HG02678 (cell line): Measurements from ENCODE around the gene BHMT2.

Source experiments
- ATAC-seq: cut with Tn5 transposase; IDR thresholded peaks from one replicate; pipeline ENCODE4 v1.9.1; 2021; ENCODE audit warnings: mild to moderate bottlenecking, moderate library complexity; ENCODE audit not compliant: unreplicated experiment

BHMT2 gene, protein sequence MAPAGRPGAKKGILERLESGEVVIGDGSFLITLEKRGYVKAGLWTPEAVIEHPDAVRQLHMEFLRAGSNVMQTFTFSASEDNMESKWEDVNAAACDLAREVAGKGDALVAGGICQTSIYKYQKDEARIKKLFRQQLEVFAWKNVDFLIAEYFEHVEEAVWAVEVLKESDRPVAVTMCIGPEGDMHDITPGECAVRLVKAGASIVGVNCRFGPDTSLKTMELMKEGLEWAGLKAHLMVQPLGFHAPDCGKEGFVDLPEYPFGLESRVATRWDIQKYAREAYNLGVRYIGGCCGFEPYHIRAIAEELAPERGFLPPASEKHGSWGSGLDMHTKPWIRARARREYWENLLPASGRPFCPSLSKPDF

DNA sequence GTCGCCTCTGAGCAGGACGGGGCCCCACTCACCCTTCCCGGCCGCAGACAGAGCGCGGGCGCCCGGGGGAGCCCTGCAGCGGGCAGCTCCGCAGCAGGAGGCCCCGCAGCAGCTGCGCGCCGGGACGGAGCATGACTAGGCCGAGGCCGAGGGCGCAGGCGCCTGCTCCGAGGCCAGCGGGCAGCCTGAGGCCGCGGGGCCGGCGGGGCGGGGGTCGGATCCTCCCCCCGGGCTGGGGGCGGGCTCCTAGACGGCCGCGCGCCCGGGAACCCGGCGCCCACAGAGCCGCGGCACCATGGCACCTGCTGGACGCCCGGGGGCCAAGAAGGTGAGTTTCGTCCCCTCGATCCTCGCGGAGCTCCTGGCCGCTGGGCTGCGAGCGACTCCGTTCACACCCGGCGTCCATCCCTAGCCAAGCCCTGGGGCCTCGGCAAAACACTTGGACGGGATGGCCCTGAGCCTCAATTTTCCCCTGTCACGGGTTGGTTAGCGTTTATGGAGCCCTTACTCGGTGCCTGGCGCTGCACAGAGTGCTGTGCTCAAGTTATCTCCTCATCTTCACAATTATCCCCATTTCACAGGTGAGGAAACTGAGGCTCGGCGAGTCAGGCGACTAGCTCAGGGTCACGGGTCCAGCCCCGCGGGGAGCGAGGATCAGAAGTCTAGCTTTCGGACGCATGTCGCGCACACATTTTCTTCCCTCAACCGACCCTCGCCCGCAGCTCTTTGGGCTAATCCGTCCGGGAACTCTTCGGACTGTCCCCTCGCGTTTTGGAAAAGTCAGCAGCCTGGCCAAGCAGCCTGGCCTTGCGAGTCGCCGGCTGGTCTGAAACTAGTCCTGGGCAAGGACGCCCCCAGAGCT lies at the start of gene BHMT2, which contains the start of gene DMGDH:
Gene BHMT2, plus strand, starts transcription at position 280 of the 862 bp plus-strand sequence. Its CDS starts 16 bp downstream, at position 296.
Gene DMGDH, minus strand, starts transcription at position 187 of the 862 bp plus-strand sequence. Its CDS starts 54 bp downstream, at position 133.
- no peak for ATAC-seq

DNA sequence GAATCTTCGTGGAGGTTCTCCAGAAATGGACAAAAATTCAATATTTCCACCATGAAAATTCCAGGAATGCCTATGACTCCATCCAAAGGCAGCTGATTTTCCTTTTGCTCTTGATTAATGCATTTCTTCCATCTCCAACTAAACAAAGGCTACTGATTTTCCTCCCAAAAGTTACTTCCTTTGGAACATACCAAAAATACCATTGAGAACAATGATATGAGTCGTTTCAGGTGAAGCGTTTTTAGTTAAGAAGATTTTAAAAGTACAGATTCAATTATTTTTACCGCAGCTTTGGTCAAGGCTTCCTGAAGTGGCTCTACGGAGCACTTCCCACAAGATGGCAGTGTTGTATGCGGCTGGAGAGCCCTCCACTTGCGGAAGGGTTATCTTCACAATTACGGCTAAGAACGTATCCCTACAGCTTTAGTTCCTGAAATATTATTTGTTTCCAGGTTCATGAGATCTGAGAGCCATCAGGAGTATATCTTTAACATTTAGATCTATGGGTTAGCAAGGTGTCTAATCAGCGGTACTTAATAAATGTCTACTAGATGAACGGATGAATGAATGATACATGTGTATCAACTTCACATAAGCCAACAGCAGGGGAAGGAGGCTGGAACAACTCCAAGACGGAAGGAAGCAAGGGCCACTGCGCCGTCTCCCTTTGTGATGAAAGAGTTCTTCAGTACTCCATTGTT lies 48.6 kb upstream of the BHMT2 start:
- no peak for ATAC-seq

DNA sequence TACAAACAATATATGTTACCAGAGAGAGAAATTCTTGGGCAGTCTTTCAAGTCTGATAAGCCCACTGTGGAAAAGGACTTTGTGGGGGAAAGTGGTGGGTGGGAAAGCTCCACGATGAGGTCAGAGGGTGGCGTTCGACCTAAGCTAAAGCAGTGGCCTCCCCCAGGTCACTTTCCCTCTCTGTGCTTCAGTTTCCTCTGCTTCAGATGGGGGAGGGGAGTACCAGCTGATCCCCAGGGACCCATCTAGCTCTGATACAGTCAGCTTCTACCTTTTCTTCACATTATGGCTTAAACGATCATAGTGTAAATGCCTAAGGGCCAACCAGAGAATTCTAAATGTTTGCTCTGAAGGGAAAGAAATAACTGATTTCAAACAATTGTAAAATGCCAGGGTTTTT lies 47.8 kb upstream of the BHMT2 start:
- no peak for ATAC-seq

DNA sequence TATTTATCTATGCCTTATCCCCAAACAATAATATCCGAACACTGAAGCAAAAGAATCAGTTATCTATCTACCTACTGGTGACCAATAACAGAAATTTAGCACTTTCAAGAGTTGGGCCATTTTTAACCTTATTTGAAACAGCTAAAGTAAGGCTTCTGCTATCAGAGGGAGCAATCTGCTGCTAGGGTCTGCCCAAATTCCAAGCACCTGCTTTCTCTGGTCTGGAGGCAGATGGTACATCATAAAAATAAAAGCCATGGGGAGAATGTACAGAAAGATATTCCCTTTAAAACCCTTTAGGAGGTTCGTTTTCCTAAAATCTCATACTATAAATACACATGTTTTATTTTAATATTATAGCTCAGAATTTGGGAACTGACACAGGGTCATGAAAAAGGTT lies 46.8 kb upstream of the BHMT2 start:
- no peak for ATAC-seq

DNA sequence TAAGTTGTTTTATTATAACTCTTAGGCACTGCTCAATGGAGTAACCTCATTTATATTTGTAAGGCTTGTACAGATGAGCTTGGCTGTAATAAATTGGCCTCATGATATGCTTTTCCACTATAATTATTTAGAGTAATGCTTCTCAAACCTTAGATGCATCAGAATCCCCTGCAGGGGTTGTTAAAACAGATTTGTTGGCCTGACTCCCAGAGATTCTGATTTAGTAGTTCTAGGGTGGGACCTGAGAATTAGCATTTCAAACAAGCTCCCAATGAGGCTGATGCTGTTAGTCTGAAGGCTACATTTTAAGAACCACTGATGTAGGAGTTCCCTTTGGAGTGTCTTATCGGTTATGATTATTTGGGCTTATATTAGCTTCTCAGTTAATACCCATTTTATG lies 46.2 kb upstream of the BHMT2 start:
- ATAC-seq: no peak

DNA sequence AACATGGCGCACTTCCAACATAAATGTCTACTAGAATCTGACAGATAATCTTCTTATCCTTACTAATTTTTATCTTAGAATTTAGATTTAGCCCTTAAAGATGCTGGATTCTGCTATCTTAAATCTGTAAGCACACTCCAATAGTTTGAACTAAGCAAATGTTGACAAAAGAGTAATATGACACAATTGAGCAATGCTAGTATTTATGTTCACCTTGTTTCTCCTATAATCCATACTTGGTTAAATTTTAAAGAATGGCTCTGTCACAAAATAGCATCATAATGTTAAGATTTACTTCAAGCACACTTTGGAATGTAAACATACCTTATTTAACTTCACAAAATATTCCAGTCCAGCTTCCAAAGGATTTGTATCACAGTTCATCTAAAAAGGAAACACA lies 45.6 kb upstream of the BHMT2 start:
- no peak for ATAC-seq

DNA sequence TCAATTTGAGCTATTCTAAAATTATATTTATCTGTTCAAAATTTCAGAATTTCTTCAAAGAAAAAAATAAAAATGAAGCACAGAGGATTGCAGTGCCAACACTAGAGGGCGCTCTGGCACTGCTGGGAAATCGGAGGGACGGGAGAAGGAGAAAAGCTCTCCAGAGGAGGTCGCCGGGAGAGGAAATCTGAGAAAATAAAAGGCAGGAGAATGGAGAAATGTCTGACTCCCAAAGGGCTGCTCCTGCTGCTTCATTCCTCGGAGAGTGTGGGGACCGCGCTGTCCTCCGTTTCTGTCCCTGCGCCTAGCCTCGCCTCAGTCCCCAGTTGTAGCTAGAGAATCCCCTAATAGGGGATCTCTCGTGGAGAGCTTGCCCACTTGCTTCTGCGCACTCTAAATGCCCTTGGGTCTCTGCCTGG lies 44.5 kb upstream of the BHMT2 start:
- no peak for ATAC-seq

DNA sequence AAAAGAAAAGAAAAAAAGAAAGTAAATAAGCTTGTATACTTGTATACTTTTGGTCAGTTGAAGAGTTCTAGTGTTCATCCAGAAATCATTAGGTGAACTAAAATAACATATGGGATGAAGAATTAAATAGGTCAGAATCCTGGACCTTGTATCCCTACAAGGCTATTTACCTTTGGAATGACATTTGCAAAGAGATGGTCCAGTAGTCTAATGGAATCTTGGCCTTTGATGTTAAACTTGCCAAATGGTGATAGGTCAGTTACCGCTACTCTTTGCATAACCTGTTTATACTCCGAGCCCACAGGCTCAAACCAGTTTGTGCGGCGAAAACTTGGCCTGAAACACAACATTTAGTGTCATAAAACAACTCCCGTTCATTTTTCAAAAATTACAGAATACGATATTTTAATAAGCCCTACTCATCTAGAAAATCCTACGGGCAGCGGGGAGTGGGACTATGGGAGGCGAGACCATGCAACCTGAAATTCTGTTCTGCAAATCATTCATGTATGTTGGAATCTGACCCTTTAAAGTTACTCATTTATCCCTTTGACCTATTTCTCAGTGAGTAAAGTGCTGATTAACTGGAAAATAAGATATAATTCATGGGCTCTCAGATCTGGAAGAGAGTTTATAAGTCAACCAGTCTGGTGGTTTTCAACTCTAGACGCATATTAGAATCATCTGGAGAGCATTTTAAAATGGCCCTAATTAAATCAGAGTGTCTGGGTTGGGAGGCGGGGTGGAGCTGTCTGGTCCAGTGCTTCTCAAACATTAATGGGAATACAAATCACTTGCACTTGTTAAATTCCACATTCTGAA lies 38.7 kb upstream of the BHMT2 start:
- no peak for ATAC-seq

DNA sequence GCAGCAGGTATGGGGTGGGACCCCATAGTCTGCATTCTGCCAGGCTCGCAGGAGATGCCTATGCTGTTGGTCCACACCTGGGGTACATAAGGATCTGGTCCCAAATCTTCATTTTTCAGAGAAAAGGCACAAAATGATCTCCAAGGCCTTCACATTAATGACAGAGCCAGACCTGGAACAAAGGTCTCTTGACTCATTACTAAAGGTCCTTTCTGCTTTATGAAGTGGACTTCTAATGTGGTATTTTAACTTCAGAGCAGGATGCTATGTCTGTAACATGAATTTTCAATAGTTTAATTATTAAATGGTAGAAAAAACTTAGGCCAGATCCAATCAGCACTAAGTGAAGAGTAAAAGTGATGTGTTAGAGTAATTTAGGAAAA lies 38.1 kb upstream of the BHMT2 start:
- ATAC-seq: no peak

DNA sequence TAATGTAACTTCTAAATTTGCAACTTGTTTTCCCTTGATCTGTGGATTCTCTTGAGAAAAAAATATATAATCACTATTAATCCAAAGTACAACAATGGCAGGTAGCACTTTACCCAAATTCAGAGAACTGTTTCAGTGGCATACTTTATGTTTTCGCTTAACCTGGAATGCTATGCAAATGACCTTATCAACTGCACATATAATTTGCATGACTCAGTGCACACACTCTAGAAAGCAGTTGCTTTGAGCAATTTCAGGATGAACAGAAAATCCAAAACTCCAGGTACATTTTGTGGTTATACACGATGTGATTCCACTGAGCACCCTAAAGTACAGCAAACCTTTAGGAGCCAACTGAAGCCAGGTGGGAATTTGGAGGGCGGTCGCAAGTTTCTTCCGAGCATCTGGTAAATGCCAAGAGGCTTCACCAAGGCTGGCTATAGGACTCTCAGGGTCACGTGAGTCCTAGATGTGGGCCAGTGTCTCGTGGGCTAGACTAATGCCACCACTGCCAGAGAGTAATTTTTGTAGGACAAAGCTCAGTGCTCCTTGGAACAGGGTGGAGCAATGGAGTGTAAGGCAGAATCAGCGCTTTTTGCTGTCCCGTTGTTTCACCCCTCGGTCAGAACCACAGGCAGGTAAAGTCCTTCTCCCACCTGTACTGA lies 37.4 kb upstream of the BHMT2 start:
- no peak for ATAC-seq

DNA sequence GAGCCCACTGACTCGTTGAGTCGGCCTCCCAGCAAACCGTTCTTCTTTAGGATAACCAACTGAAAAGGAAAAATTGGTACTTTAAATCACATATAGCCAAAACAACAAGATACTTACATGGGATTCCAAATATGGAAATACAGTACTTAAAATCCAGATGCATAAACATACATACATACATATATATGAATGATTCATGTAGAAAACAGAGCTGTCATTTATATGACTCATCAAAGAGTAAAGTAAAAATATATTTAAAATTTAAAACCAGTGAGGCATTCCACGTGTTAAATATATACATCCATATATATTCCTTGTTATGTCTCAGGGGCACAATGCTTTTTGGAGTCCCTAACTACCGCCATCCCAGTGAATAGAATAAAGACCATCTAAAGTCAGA lies 36.8 kb upstream of the BHMT2 start:
- ATAC-seq: no peak

DNA sequence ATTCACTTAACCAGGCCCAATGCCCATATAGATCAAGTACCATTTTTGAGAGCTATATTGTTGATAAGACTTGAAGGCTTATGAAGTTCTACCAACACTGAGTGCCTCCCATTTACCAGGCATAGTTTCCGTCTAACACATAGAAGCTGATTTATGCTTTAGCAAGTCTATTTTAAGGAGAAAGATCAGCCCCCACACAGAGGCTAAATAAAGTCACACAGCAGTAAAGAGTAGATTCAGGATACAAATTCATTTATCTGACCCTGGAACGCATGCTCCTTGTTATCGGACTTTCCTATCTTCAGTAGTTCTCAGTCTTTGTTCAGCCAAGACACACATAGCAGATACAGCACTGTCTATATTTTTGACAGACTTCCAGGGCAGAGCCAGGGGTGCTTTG lies 34.3 kb upstream of the BHMT2 start:
- no peak for ATAC-seq

DNA sequence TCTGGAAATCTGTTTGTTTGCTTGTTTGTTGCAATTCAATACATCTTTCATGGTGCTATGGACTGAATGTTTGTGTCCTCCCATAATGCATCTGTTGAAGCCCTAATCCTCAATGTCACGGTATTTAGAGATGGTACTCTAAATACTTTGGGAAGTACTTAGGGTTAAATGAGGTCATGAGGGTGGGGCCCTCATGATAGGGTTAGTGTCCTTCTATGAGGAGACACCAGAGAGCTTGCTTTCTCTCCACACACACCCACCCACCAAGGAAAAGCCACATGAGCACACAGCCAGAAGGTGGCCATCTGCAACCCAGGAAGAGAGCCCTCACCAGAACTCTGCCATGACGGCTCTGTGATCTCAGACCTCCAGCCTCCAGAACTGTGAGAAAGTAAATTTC lies 32.8 kb upstream of the BHMT2 start:
- ATAC-seq: no peak

DNA sequence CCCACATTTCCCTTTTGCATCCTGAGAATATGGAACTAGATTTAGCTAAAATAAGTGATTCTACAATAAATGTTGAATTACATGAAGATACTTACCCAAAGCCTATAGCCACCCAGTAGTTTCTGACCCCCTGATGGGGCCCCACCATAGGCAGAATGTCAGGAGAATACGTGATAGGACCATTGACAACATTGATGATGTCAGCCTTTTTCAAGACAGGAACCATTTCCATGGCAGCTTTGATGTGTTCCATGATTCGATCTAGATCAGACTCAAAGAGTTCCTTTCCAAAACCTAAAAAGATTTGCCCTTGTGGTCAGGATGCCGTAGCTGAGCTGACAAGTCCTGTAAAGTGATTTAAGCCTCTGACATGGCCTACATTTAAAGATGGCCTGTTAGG lies 27.4 kb upstream of the BHMT2 start:
- ATAC-seq: no peak

DNA sequence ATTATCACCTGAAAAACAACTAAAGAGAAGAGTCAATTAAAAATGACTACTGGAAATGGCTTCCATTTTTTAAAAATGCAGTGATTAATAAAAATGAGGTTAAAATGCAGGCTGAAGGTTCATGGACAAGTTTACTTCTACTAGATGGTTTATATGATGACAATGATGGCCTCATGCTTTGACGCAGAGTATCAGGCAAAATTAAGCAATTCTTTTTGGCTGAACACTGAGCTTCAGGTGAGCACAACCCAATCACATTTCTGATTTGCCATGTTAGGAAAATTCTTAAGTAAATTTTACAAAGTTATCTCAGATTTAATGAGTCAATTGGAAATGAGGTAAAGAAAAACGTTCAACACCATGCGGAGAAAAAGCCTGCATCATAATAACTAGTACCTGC lies 22.4 kb upstream of the BHMT2 start:
- no peak for ATAC-seq

DNA sequence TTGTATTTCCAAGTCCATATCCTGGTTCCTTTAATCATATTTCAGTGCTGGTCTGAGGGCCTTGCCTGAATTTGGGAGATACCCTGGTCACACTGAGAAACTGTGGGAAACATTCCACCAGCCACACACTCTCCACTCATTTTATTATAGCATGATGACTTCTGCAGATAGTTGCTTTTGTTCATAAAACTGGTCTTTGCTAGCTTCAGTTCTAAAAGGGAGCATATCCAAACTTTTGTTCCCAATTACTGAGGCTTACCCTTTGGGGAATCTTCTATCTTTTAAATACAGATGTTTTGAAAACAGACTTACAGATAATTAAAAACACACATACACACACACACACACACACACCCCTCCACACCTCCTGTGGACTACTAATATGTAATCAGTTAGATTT lies 21.1 kb upstream of the BHMT2 start:
- ATAC-seq: no peak

DNA sequence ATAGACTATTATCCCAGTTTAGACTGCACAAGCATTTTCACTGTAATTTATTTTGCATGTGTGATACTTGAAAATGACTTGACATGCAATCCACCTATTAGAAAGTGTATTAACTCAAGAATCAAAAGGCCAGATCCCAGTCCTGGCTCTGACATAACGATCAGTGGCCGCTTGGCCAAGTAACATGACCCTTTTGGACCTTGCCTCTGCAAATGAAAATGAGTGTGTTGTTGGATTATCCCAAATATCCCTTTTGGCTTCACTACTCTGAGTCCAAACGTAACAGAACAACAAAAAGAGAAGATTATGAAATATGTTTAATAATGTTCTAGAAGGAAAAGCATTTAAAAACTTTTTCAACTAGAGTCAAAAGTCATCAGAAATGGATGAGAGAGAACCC lies 19.1 kb upstream of the BHMT2 start:
- no peak for ATAC-seq

DNA sequence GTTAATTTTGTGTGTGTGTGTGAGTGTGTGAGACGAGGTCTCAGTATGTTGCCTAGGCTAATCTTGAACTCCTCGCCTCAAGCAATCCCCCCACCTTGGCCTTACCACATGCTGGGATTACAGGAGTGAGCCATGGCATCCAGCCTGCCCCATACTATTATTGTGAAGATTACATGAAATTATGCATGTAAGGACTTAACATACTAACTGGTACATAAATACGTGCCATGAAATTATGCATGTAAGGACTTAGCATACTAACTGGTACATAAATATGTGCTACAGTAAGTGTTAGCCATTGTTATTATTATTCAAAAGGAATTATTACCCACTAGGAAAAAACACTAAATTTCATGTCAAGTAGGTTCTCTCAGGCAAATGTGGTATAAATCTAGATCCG lies 16.2 kb upstream of the BHMT2 start:
- no peak for ATAC-seq

DNA sequence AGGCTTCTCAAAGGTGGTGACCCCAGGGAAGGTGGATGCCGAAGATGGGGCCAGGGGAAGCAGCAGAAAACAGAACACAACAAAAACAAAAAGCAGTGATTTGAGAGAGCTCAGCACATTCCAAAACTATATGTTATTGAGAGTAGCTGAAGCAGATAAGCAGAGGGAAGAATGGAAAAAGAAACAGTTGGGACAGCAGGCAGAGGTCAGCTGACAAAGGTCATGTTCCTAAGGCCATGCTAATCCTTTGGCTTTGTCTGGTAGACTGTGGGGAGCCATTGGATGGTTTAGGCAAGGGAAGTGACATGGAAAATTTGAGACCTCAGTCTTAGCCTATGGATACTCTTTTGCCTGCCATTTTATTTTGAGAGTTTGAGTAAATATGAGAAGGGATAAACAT lies 14.6 kb upstream of the BHMT2 start:
- no peak for ATAC-seq

DNA sequence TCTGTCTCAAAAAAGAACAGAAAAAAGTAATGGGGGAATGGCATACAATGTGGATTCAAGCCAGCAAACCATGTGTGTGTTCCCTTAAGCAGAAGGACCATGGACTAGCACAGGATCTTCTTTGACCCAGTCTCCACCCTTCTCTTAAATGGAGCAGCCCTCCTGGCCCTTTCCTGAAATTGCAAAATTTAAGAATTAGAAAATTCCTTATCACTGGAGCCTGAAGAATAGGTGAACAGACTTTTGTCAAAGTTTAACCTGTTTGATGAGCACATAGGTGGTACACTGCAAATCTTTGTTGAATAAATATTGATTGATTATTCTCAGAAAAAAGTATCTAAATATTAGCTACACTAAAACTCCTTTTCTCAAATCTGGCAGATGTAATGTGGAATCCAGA lies 12.7 kb upstream of the BHMT2 start:
- no peak for ATAC-seq
